ENCODE results near the gene MYL10.

GRCh38 chr7:101586078-101586905, 42.8 kb downstream of the MYL10 start:
- TF ChIP-seq CTCF (IDR thresholded peaks at IDR 0.05) (no peak), POLR2A (IDR thresholded peaks at IDR 0.05; ENCODE audit: low read depth) (no peak)
